GM18517 (cell line): ENCODE data around the gene THSD4.
"Not testable (repeated sequence)": the region's sequence is repeated elsewhere in the genome, so short reads cannot be mapped to it uniquely, and the experiment has no call there.

ENCODE experiments used
- ATAC-seq: cut with Tn5 transposase; IDR thresholded peaks from one replicate; pipeline ENCODE4 v1.9.1; 2021; ENCODE audit warnings: mild to moderate bottlenecking, moderate library complexity; ENCODE audit not compliant: unreplicated experiment

The THSD4 gene

GRCh38 chr15:71400294-71400693 lies 285.0 kb downstream of the THSD4 start:
- ATAC-seq, result no peak

DNA sequence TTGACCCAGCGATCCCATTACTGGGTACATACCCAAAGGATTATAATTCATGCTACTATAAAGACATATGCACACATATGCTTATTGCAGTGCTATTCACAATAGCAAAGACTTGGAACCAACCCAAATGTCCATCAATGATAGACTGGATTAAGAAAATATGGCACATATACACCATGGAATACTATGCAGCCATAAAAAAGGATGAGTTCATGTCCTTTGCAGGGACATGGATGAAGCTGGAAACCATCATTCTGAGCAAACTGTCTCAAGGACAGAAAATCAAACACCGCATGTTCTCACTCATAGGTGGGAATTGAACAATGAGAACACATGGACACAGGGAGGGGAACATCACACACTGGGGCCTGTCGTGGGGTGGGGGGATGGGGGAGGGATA lies 286.5 kb downstream of the THSD4 start:
- ATAC-seq, result not testable (repeated sequence)

GRCh38 chr15:71409541-71409940 lies 294.3 kb downstream of the THSD4 start:
- no peak for ATAC-seq

GRCh38 chr15:71410347-71410746 lies 295.1 kb downstream of the THSD4 start:
- no peak for ATAC-seq

DNA sequence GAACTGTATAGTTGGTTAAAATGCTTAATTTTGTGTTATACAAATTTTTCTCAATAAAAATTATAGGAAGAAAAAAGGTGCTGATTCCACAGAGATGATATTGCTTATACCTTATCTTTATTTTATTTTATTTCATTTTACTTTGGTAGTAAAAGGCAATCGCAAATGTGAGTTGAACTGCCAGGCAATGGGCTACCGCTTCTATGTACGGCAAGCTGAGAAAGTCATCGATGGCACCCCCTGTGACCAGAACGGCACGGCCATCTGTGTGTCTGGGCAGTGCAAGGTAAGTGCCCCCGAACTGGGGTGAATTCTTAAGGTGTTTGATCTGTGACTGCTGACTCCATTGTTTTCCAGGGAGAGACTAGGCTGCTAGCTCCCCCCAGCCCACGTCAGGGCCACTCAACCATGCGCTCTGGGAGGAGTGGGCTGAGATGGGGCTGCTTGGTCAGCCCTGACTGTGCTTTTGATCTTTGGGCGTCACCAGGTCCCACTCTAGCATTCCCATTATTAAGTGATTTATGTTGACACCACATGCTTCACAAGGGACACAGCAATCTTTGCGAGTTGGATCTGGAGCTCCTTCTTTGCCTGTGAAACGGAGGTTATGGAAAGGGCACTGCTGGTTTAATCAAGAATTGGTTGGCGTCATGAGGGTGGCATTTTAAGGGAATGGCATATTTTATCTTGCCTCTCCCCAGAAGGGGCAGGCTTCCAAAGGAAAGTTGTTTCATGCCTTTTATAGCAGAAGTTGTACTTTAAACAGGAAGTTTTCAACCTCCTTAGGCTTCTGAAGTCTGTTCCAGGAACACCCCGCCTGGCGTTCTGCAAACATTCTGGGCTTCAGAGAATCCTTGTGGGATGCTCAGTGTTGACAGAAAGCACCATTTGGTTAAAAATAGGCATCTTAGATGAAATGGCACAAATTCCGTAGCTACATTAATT lies 296.5 kb downstream of the THSD4 start:
- ATAC-seq, result no peak

GRCh38 chr15:71413419-71413818 lies 298.1 kb downstream of the THSD4 start:
- ATAC-seq, result no peak

DNA sequence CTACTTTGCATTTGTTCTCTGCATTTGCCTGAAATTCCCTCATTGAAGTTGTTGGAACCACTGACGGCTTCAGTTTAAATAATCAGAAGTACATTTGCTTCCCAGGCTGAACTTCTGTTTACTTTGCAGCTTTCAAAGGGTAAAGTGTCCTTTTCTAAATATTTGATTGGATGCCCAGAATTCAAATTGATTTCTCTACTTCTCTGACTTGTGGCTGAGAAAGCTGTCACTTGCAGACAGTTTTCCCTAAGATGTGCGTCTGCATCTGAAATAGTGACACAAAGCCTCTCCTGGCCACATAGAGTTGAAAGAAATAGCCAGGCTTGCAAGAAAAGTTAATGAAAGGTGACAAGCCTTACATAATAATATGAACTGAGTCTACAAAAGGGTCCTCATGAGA lies 299.6 kb downstream of the THSD4 start:
- ATAC-seq, result no peak

- ATAC-seq, result no peak
Measured at GRCh38 chr15:71422530-71423259, 307.4 kb downstream of the THSD4 start.

DNA sequence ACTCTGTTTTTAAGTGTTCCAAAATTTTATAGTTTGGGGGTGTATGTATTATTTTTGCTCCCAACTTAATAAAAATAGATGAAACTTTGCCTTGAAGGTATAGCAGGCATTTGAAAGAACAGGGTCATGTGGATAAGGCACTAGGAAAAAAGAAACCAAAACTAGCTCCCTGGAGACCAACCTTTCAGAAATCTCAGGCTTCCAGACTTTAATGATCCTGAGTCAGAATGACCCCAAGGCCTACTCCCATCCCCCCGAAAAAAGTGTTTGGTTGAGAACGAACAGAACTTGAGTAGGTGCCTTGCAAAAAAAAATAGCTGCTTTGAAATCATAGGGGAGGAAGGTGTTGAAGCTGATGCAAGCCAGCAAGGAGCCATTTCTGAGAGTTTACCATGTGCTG lies 309.5 kb downstream of the THSD4 start:
- no peak for ATAC-seq

DNA sequence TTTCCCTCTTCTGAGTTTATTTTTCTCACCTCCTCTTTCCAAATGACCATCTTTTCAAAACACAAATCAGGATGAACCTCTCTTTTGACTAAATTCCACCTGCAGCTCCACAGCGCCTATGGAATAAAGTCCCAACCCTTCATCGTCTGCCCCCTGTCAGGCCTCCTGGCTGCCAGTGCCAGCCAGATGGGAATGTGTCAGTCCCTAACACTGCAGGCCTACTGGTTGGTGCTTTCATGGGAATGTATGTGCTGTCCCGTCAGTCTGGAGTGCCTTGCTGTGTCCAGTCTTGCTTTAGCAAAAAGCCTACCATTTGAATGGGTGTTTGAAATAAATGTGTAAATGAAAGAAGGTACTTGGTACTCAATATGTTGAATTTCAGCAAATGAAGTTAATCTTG lies 310.1 kb downstream of the THSD4 start:
- ATAC-seq, result no peak

GRCh38 chr15:71426792-71427191 lies 311.5 kb downstream of the THSD4 start:
- ATAC-seq, result no peak

- no peak for ATAC-seq
Measured at GRCh38 chr15:71430782-71431181, 315.5 kb downstream of the THSD4 start.

DNA sequence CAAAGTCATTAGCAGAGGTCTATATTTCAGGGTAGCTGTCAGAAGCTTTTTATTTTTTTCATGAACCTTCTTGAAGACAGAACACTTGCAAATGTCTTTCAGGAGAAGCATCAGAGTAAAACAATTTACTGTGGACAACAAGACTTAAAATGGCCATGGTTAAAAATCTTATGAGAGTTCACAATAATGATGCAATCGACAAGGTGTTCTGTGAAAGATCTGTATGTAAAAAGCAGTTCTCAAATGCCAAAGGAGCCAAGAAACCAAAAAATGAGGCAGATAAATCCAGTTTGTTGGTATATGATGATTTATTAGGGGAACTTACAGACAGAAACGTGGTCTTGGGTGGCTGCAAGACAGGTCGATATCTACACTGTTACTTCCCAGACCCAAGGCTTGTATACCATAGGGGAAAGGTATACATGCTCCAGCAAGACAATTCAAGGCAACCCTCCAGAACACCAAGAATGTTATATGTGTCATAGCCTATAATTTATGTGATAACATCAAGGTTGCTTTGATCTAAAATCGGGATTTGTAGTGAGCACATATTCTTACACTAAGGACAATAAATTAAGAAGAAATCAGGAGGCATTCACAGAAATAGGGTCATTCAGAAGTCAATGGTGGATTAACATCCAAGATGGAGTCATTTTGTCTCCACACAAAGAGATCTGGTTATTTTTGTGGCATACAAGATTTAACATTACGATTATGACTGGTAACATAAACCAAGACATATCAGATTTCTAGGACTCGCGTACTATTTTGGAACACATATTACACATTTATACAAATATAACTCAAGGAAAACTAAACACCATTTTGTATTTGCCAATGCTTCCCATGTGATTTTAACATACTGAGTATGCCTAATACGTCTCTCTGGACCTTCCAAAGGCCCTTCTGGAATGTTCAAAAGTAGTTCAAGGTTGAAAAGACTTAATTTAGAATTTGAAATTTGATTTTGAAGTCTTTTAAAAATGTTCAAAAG lies 316.4 kb downstream of the THSD4 start:
- no peak for ATAC-seq

GRCh38 chr15:71433402-71433801 lies 318.1 kb downstream of the THSD4 start:
- no peak for ATAC-seq

DNA sequence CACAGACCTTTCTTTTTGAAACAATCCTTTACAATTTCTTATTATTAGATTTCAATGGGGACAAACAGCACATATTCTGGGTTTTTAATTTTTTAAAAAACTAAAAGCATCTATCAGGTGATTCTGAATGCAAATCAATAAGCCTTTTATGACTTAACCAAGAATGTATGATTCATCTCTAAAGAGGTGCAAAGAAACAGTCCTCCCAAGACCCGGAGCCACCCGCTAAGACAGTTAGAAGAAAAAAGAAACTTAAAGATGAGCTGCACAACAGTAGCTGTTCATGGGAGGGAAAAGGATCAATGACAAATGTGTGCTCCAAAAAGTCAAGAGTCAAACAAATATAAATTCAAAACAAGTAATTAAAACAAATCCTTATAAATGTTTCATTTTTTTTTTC lies 319.5 kb downstream of the THSD4 start:
- ATAC-seq, result no peak

- ATAC-seq, result no peak
Measured at GRCh38 chr15:71435552-71435951, 320.3 kb downstream of the THSD4 start.

- ATAC-seq, result no peak
Measured at GRCh38 chr15:71436854-71437253, 321.6 kb downstream of the THSD4 start.

- no peak for ATAC-seq
Measured at GRCh38 chr15:71437404-71437803, 322.1 kb downstream of the THSD4 start.

GRCh38 chr15:71437919-71438318 lies 322.6 kb downstream of the THSD4 start:
- no peak for ATAC-seq

DNA sequence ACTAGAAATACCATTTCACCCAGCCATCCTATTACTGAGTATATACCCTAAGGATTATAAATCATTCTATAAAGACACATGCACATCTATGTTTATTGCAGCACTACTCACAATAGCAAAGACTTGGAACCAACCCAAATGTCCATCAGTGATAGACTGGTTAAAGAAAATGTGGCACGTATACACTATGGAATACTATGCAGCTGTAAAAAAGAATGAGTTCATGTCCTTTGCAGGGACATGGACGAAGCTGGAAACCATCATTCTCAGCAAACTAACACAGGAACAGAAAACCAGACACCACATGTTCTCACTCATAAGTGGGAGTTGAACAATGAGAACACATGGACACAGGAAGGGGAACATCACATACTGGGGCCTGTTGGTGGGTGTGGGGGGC lies 324.2 kb downstream of the THSD4 start:
- ATAC-seq, result not testable (repeated sequence)
